Activated T-helper 1 cell treated with anti-CD3 and anti-CD28 coated beads, Interleukin-12 subunit alpha, Interleukin-12 subunit beta, Interleukin-2, Interleukin-4 antibody, amounts not matched to agents 30 ng/mL and 10 ng/mL and 1 ng/mL, durations not matched to agents 14 hours and 24 hours and 36 hours (primary cell): Measurements from ENCODE around the gene PCIF1. TPM values are rescaled to one million over a fixed set of nuclear protein-coding genes. Genes with fewer than 3 reads are reported as not detected.
"Not testable (repeated sequence)": the region's sequence is repeated elsewhere in the genome, so short reads cannot be mapped to it uniquely, and the experiment has no call there.

Experiments
- DNase-seq: peaks from one replicate; pipeline ENCODE4 v3.0.0; 2021; ENCODE audit warnings: low spot score
- H3K27ac Mint-ChIP-seq: one replicate; pipeline ENCODE4 v1.8.0; 2021; ENCODE audit warnings: mild to moderate bottlenecking, mixed read lengths
- H3K27me3 Mint-ChIP-seq: one replicate; pipeline ENCODE4 v1.8.0; 2022; ENCODE audit warnings: mild to moderate bottlenecking, moderate library complexity, mixed read lengths; ENCODE audit not compliant: insufficient read depth
- H3K36me3 Mint-ChIP-seq: one replicate; pipeline ENCODE4 v1.8.0; 2021; ENCODE audit warnings: low read depth, mixed read lengths
- H3K4me1 Mint-ChIP-seq: one replicate; pipeline ENCODE4 v1.8.0; 2021; ENCODE audit warnings: low read depth, mixed read lengths
- H3K4me3 Mint-ChIP-seq: one replicate; pipeline ENCODE4 v1.8.0; 2021; ENCODE audit warnings: mild to moderate bottlenecking, moderate library complexity, mixed read lengths
- H3K9me3 Mint-ChIP-seq: one replicate; pipeline ENCODE4 v1.8.0; 2021; ENCODE audit warnings: mixed read lengths
- intact Hi-C: fragments of 100-400 bp; cut with micrococcal nuclease; formaldehyde crosslinking; loops from one replicate; pipeline ENCODE4 v1.15.1; 2024
- total RNA-seq: library from RNA; stranded (reverse); gene quantifications from 2 replicates; pipeline ENCODE4 v1.2.3, GENCODE V29; 2022

PCIF1 gene
- total RNA-seq, 1 donor from 2014 or later: 28.5 TPM

- Mint-ChIP-seq H3K27me3 (no peaks in the 10 kb centered on the region), H3K36me3 (peaks cover 3% of the 10 kb centered on the region), H3K4me1 (peaks cover 13% of the 10 kb centered on the region), H3K9me3 (no peaks in the 10 kb centered on the region), H3K27ac (no peak overlapping the region), H3K4me3 (no peak overlapping the region)
- intact Hi-C loops: no loop called here
- no peak for DNase-seq
Measured at GRCh38 chr20:45896641-45897161, 37.8 kb upstream of the PCIF1 start.

GRCh38 chr20:45897289-45897688 lies 37.2 kb upstream of the PCIF1 start:
- no peaks in the 10 kb centered on the region for H3K27me3 Mint-ChIP-seq
- no peaks in the 10 kb centered on the region for H3K9me3 Mint-ChIP-seq
- no peak overlapping the region for H3K27ac Mint-ChIP-seq
- H3K36me3 Mint-ChIP-seq: peaks cover 3% of the 10 kb centered on the region
- intact Hi-C loops: no loop called here
- H3K4me1 Mint-ChIP-seq: peaks cover 11% of the 10 kb centered on the region
- no peak overlapping the region for H3K4me3 Mint-ChIP-seq
- DNase-seq: no peak

- no peak overlapping the region for H3K27ac Mint-ChIP-seq
- peaks cover 3% of the 10 kb centered on the region for H3K36me3 Mint-ChIP-seq
Measured at GRCh38 chr20:45897692-45898091, 36.8 kb upstream of the PCIF1 start.

DNA sequence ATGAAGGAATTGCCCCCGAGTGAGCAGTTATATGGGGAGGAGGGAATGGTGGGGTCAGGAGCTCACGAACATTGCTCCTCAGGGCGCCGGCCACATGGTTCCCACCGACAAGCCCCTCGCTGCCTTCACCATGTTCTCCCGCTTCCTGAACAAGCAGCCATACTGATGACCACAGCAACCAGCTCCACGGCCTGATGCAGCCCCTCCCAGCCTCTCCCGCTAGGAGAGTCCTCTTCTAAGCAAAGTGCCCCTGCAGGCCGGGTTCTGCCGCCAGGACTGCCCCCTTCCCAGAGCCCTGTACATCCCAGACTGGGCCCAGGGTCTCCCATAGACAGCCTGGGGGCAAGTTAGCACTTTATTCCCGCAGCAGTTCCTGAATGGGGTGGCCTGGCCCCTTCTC lies 36.2 kb upstream of the PCIF1 start:
- Mint-ChIP-seq H3K27me3 (no peaks in the 10 kb centered on the region), H3K4me3 (no peak overlapping the region), H3K27ac (no peak overlapping the region), H3K4me1 (peaks cover under 1% of the 10 kb centered on the region), H3K36me3 (peaks cover under 1% of the 10 kb centered on the region), H3K9me3 (no peaks in the 10 kb centered on the region)
- intact Hi-C loops: no loop called here
- DNase-seq: no peak

More at GRCh38 chr20:45897692-45898091, 36.8 kb upstream of the PCIF1 start:
- no peak for DNase-seq
- no peaks in the 10 kb centered on the region for H3K9me3 Mint-ChIP-seq
- H3K4me3 Mint-ChIP-seq: no peak overlapping the region
- no peaks in the 10 kb centered on the region for H3K27me3 Mint-ChIP-seq
- intact Hi-C loops: no loop called here
- H3K4me1 Mint-ChIP-seq: peaks cover 7% of the 10 kb centered on the region

DNA sequence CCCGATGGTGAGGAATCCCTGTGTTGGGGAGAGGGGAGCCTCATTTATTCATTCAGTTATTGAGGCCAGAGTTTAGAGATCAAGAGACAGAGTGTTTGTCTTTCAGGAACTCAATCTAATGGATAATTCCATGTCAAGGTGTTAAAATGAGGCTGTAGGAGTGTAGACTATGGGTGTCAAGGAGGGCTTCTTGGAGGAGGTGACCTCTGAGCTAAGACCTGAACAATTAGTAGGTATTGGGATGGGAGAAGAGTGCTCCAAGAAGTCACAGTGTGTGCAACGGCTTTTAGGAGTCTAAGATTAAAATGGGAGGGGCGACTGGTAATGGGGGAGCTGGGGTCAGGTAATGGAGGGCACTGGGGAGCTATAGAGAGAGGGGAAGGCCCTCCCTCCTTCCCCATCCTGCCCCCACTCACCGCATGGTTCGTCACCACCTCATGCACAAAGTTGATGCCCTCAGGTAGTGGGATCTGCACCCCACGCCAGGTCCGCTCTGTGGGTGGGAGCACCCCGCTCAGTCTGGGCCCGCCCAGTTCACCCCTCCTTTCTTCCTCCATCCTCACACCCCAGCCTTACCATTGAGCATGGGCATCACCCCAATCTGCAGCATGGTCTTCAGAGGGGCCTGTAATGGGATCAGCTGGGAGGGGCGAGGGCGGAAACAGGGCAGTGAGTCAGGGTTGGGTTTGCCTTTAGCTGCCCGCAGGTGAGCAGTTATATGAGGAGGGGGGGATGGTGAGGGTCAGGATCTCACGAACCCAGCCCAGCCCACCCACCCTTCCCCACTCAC lies 35.2 kb upstream of the PCIF1 start:
- Mint-ChIP-seq H3K36me3 (no peaks in the 10 kb centered on the region), H3K27me3 (no peaks in the 10 kb centered on the region), H3K4me3 (no peak overlapping the region), H3K27ac (no peak overlapping the region), H3K4me1 (no peaks in the 10 kb centered on the region), H3K9me3 (no peaks in the 10 kb centered on the region)
- intact Hi-C loops: no loop called here
- no peak for DNase-seq

GRCh38 chr20:45901332-45901731 lies 33.2 kb upstream of the PCIF1 start:
- H3K9me3 Mint-ChIP-seq, H3K27me3 Mint-ChIP-seq, H3K4me3 Mint-ChIP-seq: not testable (repeated sequence)

GRCh38 chr20:45902199-45902701 lies 32.2 kb upstream of the PCIF1 start:
- DNase-seq: no peak
- intact Hi-C loops: no loop called here
- Mint-ChIP-seq H3K4me1 (no peaks in the 10 kb centered on the region), H3K27ac (no peak overlapping the region), H3K36me3 (no peaks in the 10 kb centered on the region), H3K4me3 (no peak overlapping the region), H3K27me3 (no peaks in the 10 kb centered on the region), H3K9me3 (no peaks in the 10 kb centered on the region)

More at GRCh38 chr20:45901332-45901731, 33.2 kb upstream of the PCIF1 start:
- H3K4me1 Mint-ChIP-seq, DNase-seq, intact Hi-C loops, H3K36me3 Mint-ChIP-seq, H3K27ac Mint-ChIP-seq: not testable (repeated sequence)

DNA sequence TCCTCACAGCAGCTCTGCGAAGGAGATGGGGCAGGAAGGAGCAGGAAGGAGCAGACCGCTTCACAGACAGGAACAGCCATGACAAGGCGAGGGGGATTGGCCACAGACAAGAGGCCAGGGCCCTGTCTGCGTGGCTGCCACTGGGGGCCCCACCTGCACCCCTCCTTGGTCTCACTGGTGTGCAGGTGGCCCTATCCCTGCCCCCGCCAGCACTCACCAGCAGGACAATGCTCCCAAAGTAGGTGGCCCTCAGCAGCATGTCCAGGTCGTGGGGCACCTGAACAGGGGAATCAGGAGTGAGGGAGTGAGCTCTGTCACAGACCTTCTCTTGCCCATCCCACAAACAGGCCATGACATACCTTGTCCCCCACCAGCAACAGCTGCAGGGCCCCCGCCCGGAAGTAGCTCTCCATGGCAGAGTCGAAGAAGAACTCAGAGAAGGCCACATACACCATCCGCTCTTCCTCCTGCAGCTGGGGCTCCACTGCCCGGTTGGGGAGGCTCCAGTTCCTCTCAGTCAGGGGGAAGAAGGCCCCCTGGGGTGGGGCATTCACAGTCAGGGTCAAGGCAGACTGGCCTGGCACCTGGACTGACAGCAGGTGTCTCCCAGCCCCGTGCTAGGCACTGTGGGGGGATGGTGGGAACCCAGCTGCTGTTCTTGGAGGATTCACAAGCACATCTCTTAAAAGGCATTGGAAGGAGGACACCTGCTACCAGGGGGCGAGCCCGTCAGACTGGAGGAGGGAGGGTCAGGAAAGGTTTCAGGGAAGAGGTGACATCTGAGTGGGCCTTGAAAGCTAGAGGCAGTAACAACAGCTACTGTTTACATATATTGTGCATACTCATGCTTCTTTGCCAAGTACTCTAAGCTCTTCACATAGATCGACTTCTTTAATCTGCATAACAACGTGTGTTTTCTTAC lies 29.6 kb upstream of the PCIF1 start:
- no peak for DNase-seq
- intact Hi-C loops: no loop called here
- Mint-ChIP-seq H3K4me1 (no peaks in the 10 kb centered on the region), H3K27ac (no peak overlapping the region), H3K9me3 (no peaks in the 10 kb centered on the region), H3K27me3 (no peaks in the 10 kb centered on the region), H3K4me3 (no peak overlapping the region), H3K36me3 (no peaks in the 10 kb centered on the region)

- DNase-seq: no peak
- H3K4me3 Mint-ChIP-seq: no peak overlapping the region
- H3K27ac Mint-ChIP-seq: no peak overlapping the region
- H3K9me3 Mint-ChIP-seq: no peaks in the 10 kb centered on the region
- H3K27me3 Mint-ChIP-seq: no peaks in the 10 kb centered on the region
- peaks cover 2% of the 10 kb centered on the region for H3K4me1 Mint-ChIP-seq
- no peaks in the 10 kb centered on the region for H3K36me3 Mint-ChIP-seq
- intact Hi-C loops: no loop called here
Measured at GRCh38 chr20:45905505-45906079, 28.9 kb upstream of the PCIF1 start.

DNA sequence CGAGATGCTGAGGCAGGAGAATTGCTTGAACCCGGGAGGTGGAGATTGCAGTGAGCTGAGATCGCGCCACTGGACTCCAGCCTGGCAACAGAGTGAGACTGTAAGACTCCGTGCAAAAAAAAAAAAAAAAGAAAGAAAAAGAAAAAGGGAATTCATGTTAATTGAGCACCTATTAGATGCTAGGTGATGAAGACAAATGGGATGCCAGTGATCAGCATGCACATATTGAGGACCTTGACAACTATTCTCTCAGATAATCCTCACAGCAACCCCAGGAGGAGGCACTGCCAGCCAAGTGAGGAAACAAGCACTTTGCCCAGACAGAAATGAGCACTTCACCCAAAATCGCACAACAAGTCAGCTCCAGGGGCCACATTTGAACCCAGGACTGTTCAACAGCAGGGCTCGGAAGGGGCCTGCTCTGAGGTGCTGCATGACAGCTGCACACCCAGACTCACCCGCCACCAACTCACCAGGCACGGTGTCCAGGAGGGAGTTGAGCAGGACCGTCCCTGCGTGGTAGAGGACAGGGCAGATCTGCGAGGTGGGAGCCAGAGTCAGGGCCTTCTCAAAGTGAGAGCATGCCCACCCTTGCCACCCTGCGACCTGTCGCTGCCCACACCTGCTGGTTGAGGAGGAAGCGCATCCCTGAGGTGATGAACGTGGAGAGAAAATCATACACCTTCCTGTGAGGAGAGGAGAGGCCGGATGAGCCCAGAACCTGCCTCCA lies 27.1 kb upstream of the PCIF1 start:
- Mint-ChIP-seq H3K27me3 (peaks cover 5% of the 10 kb centered on the region), H3K27ac (no peak overlapping the region), H3K4me1 (peaks cover 12% of the 10 kb centered on the region), H3K4me3 (no peak overlapping the region), H3K9me3 (no peaks in the 10 kb centered on the region), H3K36me3 (no peaks in the 10 kb centered on the region)
- DNase-seq: no peak
- intact Hi-C loops: no loop called here

DNA sequence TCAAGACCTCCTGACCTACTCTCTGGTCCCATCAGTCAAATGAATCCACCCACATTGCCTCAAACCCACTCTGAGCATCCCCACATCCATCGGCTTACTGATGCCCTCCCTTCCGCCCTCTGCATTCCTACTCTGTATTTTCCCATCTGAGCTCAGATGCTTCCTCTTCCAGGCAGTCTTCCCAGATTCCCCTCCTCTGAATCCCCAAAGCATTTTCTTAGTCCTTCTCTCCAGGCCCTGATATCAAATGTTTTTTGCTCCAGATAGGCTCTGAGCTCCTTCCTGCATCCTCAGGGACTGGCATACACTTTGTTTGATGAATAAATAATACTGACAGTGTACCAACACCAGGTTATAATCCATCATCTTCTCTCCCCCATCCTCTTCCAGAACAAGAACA lies 26.4 kb upstream of the PCIF1 start:
- Mint-ChIP-seq H3K27ac (no peak overlapping the region), H3K36me3 (no peaks in the 10 kb centered on the region), H3K9me3 (no peaks in the 10 kb centered on the region), H3K27me3 (peaks cover 7% of the 10 kb centered on the region), H3K4me3 (no peak overlapping the region), H3K4me1 (peaks cover 14% of the 10 kb centered on the region)
- intact Hi-C loops: no loop called here
- no peak for DNase-seq

- H3K4me3 Mint-ChIP-seq: no peak overlapping the region
- no peaks in the 10 kb centered on the region for H3K9me3 Mint-ChIP-seq
- intact Hi-C loops: no loop called here
- no peak overlapping the region for H3K27ac Mint-ChIP-seq
- DNase-seq: no peak
- H3K36me3 Mint-ChIP-seq: no peaks in the 10 kb centered on the region
- H3K27me3 Mint-ChIP-seq: peaks cover 13% of the 10 kb centered on the region
- peaks cover 14% of the 10 kb centered on the region for H3K4me1 Mint-ChIP-seq
Measured at GRCh38 chr20:45909336-45909808, 25.1 kb upstream of the PCIF1 start.
